IMR-90 (cell line): ENCODE data around the gene NT5C1B. TPM values are rescaled to one million over a fixed set of nuclear protein-coding genes. Genes with fewer than 3 reads are reported as not detected.

ENCODE experiments used
- ATAC-seq: fragments of 200-7000 bp; cut with Tn5 transposase; 2 replicates; pipeline ENCODE4 v1.9.1; 2020; ENCODE audit warnings: low read depth, mild to moderate bottlenecking, moderate library complexity
- BruUV-seq: library from RNA; stranded (reverse); fragments of 400-500 nt; replicated peaks from 2 replicates; lab custom pipeline; 2021; lab: Mats Ljungman, UMichigan
- CTCF ChIA-PET: fragments of 300-600 bp; formaldehyde crosslinking; extraction: SDS; loops from one replicate; lab custom pipeline; 2021; ENCODE audit warnings: antibody characterized with exemption; lab: Yijun Ruan, JAX
- POLR2A ChIA-PET: fragments of 300-600 bp; sonication (Branson Sonifier 250); formaldehyde crosslinking; loops from one replicate; lab custom pipeline; 2022; ENCODE audit warnings: antibody characterized with exemption; ENCODE audit not compliant: unreplicated experiment; lab: Charles Lee
- DNase-seq: peaks from one replicate; pipeline ENCODE4 v3.0.0; 2013
- H2AFZ ChIP-seq: replicated peaks from 2 replicates; pipeline ENCODE3; 2013; ENCODE audit warnings: low read length, mild to moderate bottlenecking; ENCODE audit not compliant: poor library complexity
- H2AK5ac ChIP-seq: 2 replicates; pipeline ENCODE4 v1.6.1; 2013; ENCODE audit warnings: low read depth, low read length, inconsistent platforms
- H2AK9ac ChIP-seq: replicated peaks from 2 replicates; pipeline ENCODE3; 2013; ENCODE audit warnings: mild to moderate bottlenecking, low read depth, low read length, moderate library complexity; ENCODE audit not compliant: poor library complexity
- H2BK120ac ChIP-seq: 2 replicates; pipeline ENCODE4 v1.6.1; 2013; ENCODE audit warnings: low read depth, low read length, inconsistent platforms
- H2BK15ac ChIP-seq: 3 replicates; pipeline ENCODE4 v1.6.1; 2013; ENCODE audit warnings: low read depth, low read length, inconsistent platforms
- H2BK20ac ChIP-seq: 2 replicates; pipeline ENCODE4 v1.6.1; 2013; ENCODE audit warnings: low read depth, mild to moderate bottlenecking, inconsistent platforms, low read length, moderate library complexity
- H2BK5ac ChIP-seq: 2 replicates; pipeline ENCODE4 v1.6.1; 2013; ENCODE audit warnings: mild to moderate bottlenecking, low read depth, low read length, inconsistent platforms; ENCODE audit not compliant: poor library complexity, severe bottlenecking
- H3K14ac ChIP-seq: replicated peaks from 2 replicates; pipeline ENCODE4 v1.6.1; 2013; ENCODE audit warnings: low read depth, low read length, inconsistent platforms
- H3K18ac ChIP-seq: 2 replicates; pipeline ENCODE4 v1.6.1; 2013; ENCODE audit warnings: low read depth, low read length, control low read depth
- H3K23ac ChIP-seq: 2 replicates; pipeline ENCODE4 v1.6.1; 2013; ENCODE audit warnings: low read depth, low read length, inconsistent platforms
- H3K27ac ChIP-seq: 2 replicates; pipeline ENCODE4 v1.5.1; 2013; ENCODE audit warnings: mild to moderate bottlenecking, control low read depth, low read length; ENCODE audit not compliant: insufficient read depth
- H3K27me3 ChIP-seq: 2 replicates; pipeline ENCODE4 v1.6.1; 2013; ENCODE audit warnings: low read length; ENCODE audit not compliant: control insufficient read depth, insufficient read depth
- H3K36me3 ChIP-seq: 2 replicates; pipeline ENCODE4 v1.6.1; 2013; ENCODE audit warnings: low read length, mixed read lengths; ENCODE audit not compliant: control insufficient read depth, insufficient read depth
- H3K4ac ChIP-seq: 2 replicates; pipeline ENCODE4 v1.6.1; 2013; ENCODE audit warnings: low read depth, low read length, inconsistent platforms
- H3K4me1 ChIP-seq: 2 replicates; pipeline ENCODE4 v1.6.1; 2013; ENCODE audit warnings: low read length, mixed read lengths; ENCODE audit not compliant: control insufficient read depth, insufficient read depth
- H3K4me2 ChIP-seq: 2 replicates; pipeline ENCODE4 v1.6.1; 2013; ENCODE audit warnings: low read depth, mild to moderate bottlenecking, control low read depth, low read length, moderate library complexity
- H3K4me3 ChIP-seq: 2 replicates; pipeline ENCODE4 v1.5.1; 2013; ENCODE audit warnings: low read depth, mild to moderate bottlenecking, control low read depth, low read length, moderate library complexity; ENCODE audit not compliant: insufficient read depth
- H3K56ac ChIP-seq: 2 replicates; pipeline ENCODE4 v1.6.1; 2013; ENCODE audit warnings: low read length, inconsistent platforms; ENCODE audit not compliant: insufficient read depth; ENCODE audit errors: extremely low read depth
- H3K79me1 ChIP-seq, 2 experiments: 2 replicates each; pipeline ENCODE4 v1.6.1; 2013; ENCODE audit warnings: low read length in 2 of 2, inconsistent platforms in 1 of 2, low read depth in 1 of 2
- H3K9ac ChIP-seq: 2 replicates; pipeline ENCODE4 v1.6.1; 2013; ENCODE audit warnings: low read depth, low read length, control low read depth
- H3K9me1 ChIP-seq: 2 replicates; pipeline ENCODE4 v1.6.1; 2013; ENCODE audit warnings: low read length, inconsistent platforms; ENCODE audit not compliant: insufficient read depth
- H3K9me3 ChIP-seq: 2 replicates; pipeline ENCODE4 v1.6.1; 2013; ENCODE audit warnings: low read length; ENCODE audit not compliant: control insufficient read depth, insufficient read depth
- H4K20me1 ChIP-seq: 2 replicates; pipeline ENCODE4 v1.6.1; 2013; ENCODE audit warnings: low read length, inconsistent platforms; ENCODE audit not compliant: insufficient read depth
- H4K5ac ChIP-seq: 2 replicates; pipeline ENCODE4 v1.6.1; 2013; ENCODE audit warnings: mild to moderate bottlenecking, low read depth, low read length, control low read depth
- H4K8ac ChIP-seq, 2 experiments: 2 replicates each; pipeline ENCODE4 v1.6.1; 2013; ENCODE audit warnings: low read depth in 2 of 2, low read length in 2 of 2, control low read depth in 1 of 2, inconsistent platforms in 1 of 2
- H4K91ac ChIP-seq: 2 replicates; pipeline ENCODE4 v1.6.1; 2013; ENCODE audit warnings: low read depth, low read length, inconsistent platforms; ENCODE audit not compliant: insufficient read depth
- BHLHE40 ChIP-seq: fragments of 150-350 bp; IDR thresholded peaks from 2 replicates; pipeline ENCODE4 v1.6.1; 2016; ENCODE audit warnings: mild to moderate bottlenecking, low read depth, low read length
- CEBPB ChIP-seq: IDR thresholded peaks from 2 replicates; pipeline ENCODE4 v1.6.1; 2012; ENCODE audit warnings: low read depth, low read length, improper control_type of control experiment
- CHD1 ChIP-seq: IDR thresholded peaks from 2 replicates; pipeline ENCODE4 v1.6.1; 2012; ENCODE audit warnings: low read depth, low read length, improper control_type of control experiment
- FOS ChIP-seq: fragments of 150-350 bp; IDR thresholded peaks from 2 replicates; pipeline ENCODE4 v1.6.1; 2016; ENCODE audit warnings: low read depth, low read length
- MAFK ChIP-seq: IDR thresholded peaks from 2 replicates; pipeline ENCODE4 v1.6.1; 2012; ENCODE audit warnings: low read depth, low read length, improper control_type of control experiment
- MAZ ChIP-seq: IDR thresholded peaks from 2 replicates; pipeline ENCODE4 v1.6.1; 2012; ENCODE audit warnings: low read depth, mild to moderate bottlenecking, low read length, improper control_type of control experiment, moderate library complexity, borderline replicate concordance
- MXI1 ChIP-seq: IDR thresholded peaks from 2 replicates; pipeline ENCODE4 v1.6.1; 2012; ENCODE audit warnings: low read depth, mild to moderate bottlenecking, low read length, moderate library complexity, borderline replicate concordance
- NFE2L2 ChIP-seq: fragments of 150-350 bp; IDR thresholded peaks from 2 replicates; pipeline ENCODE4 v1.6.1; 2016; ENCODE audit warnings: low read depth, mild to moderate bottlenecking, low read length
- POLR2A ChIP-seq: IDR thresholded peaks from 2 replicates; pipeline ENCODE4 v1.6.1; 2012; ENCODE audit warnings: mild to moderate bottlenecking, low read depth, low read length
- RAD21 ChIP-seq: IDR thresholded peaks from 2 replicates; pipeline ENCODE4 v1.6.1; 2012; ENCODE audit warnings: low read length, improper control_type of control experiment
- RCOR1 ChIP-seq: IDR thresholded peaks from 2 replicates; pipeline ENCODE4 v1.6.1; 2012; ENCODE audit warnings: mild to moderate bottlenecking, low read length, improper control_type of control experiment; ENCODE audit not compliant: insufficient replicate concordance
- RFX5 ChIP-seq: IDR thresholded peaks from 2 replicates; pipeline ENCODE4 v1.8.0; 2012; ENCODE audit warnings: low read depth, mild to moderate bottlenecking, low read length, moderate library complexity
- SMC3 ChIP-seq: fragments of 150-350 bp; IDR thresholded peaks from 2 replicates; pipeline ENCODE4 v1.6.1; 2016; ENCODE audit warnings: low read depth, mild to moderate bottlenecking, antibody characterized with exemption, low read length, moderate library complexity
- WGBS, 2 experiments: methylation state at CpG; one replicate each; pipeline versions ENCODE4 v1.1.5 to v1.1.7; 2013; ENCODE audit warnings: missing lambda C conversion rate in 2 of 2; ENCODE audit not compliant: insufficient read length in 1 of 2; ENCODE audit errors: extremely low coverage in 2 of 2; 5-methylcytosine and 5-hydroxymethylcytosine counted together
- dilution Hi-C: fragments of 300-500 bp; cut with HindIII; formaldehyde crosslinking; loops from one replicate; pipeline ENCODE4 v1.14.3; 2018; ENCODE audit warnings: low sequenced_read_pairs; ENCODE audit not compliant: unreplicated experiment
- in situ Hi-C: fragments of 300-500 bp; cut with MboI; formaldehyde crosslinking; loops from 3 replicates; pipeline ENCODE4 v1.14.3; 2019; ENCODE audit warnings: low sequenced_read_pairs, inconsistent platforms, mixed read lengths
- intact Hi-C: fragments of 100-400 bp; cut with micrococcal nuclease; formaldehyde crosslinking; loops from 2 replicates; pipeline ENCODE4 v1.10.0; 2022
- polyA plus RNA-seq, 3 experiments: library from polyadenylated mRNA; depleted of rRNA; stranded (reverse); fragments of >200 nt; gene quantifications; 2 replicates each; pipeline ENCODE4 v1.2.3, GENCODE V29; 2012; ENCODE audit warnings: low replicate concordance in 1 of 3
- total RNA-seq: library from RNA; depleted of rRNA; stranded (reverse); fragments of >200 nt; gene quantifications from 2 replicates; pipeline ENCODE4 v1.2.3, GENCODE V29; 2012
- TF ChIP-seq, protein P1 (sequence below): fragments of 150-350 bp; IDR thresholded peaks from 2 replicates; pipeline ENCODE4 v1.6.1; 2016; ENCODE audit warnings: low read depth, mild to moderate bottlenecking, low read length, moderate library complexity, borderline replicate concordance
- TF ChIP-seq, protein P2 (sequence below): fragments of 150-350 bp; IDR thresholded peaks from 2 replicates; pipeline ENCODE4 v1.6.1; 2017; ENCODE audit warnings: mild to moderate bottlenecking, antibody characterized with exemption, low read length, low read depth
- TF ChIP-seq, protein P3 (sequence below): conservative IDR thresholded peaks from 2 replicates; pipeline ENCODE4 v1.5.1; 2012; ENCODE audit warnings: mild to moderate bottlenecking, low read depth, low read length, improper control_type of control experiment

NT5C1B gene
- total and polyA plus RNA-seq, 2 of the 4 experiments (the other 2 are of a cell fraction) = not detected

DNA sequence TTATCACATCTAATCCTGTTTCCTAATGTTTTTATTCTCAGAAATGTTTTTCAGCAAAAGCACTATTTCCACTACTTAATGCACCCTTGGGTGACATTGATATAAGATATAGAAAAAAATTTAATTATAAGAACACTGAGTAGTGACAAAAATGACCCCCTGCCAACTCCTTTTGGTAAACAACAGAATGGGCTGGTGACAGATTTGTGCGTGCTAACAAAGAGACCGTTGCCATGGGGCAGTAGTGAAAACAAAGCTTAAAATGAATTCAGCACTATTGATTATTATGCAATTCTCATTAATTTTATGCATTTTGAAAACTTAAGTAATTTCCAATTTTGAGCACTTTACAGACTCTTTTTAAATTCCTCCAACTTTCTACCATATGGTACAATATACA is 62.0 kb downstream of the NT5C1B start:
- intact Hi-C loops (loop anchor here (10.0 kb wide), 3 partner anchors 397 to 607 kb away; no protein-coding TSS in a partner anchor), dilution Hi-C loops (no loop called here), in situ Hi-C loops (no loop called here)
- H2BK5ac ChIP-seq = no peak overlapping the region
- TF ChIP-seq MAZ = no peak
- no peak for TF ChIP-seq POLR2A
- TF ChIP-seq CEBPB = no peak
- no peak for TF ChIP-seq BHLHE40
- no peak for TF ChIP-seq CHD1
- TF ChIP-seq, protein P1, sequence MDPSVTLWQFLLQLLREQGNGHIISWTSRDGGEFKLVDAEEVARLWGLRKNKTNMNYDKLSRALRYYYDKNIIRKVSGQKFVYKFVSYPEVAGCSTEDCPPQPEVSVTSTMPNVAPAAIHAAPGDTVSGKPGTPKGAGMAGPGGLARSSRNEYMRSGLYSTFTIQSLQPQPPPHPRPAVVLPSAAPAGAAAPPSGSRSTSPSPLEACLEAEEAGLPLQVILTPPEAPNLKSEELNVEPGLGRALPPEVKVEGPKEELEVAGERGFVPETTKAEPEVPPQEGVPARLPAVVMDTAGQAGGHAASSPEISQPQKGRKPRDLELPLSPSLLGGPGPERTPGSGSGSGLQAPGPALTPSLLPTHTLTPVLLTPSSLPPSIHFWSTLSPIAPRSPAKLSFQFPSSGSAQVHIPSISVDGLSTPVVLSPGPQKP = no peak
- no peak for TF ChIP-seq MXI1
- TF ChIP-seq RFX5 = no peak
- TF ChIP-seq FOS = no peak
- TF ChIP-seq SMC3 = no peak
- TF ChIP-seq NFE2L2 = no peak
- no peak for TF ChIP-seq RAD21
- TF ChIP-seq, protein P2, sequence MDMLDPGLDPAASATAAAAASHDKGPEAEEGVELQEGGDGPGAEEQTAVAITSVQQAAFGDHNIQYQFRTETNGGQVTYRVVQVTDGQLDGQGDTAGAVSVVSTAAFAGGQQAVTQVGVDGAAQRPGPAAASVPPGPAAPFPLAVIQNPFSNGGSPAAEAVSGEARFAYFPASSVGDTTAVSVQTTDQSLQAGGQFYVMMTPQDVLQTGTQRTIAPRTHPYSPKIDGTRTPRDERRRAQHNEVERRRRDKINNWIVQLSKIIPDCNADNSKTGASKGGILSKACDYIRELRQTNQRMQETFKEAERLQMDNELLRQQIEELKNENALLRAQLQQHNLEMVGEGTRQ = no peak
- TF ChIP-seq MAFK = no peak
- no peak for TF ChIP-seq RCOR1
- TF ChIP-seq, protein P3, sequence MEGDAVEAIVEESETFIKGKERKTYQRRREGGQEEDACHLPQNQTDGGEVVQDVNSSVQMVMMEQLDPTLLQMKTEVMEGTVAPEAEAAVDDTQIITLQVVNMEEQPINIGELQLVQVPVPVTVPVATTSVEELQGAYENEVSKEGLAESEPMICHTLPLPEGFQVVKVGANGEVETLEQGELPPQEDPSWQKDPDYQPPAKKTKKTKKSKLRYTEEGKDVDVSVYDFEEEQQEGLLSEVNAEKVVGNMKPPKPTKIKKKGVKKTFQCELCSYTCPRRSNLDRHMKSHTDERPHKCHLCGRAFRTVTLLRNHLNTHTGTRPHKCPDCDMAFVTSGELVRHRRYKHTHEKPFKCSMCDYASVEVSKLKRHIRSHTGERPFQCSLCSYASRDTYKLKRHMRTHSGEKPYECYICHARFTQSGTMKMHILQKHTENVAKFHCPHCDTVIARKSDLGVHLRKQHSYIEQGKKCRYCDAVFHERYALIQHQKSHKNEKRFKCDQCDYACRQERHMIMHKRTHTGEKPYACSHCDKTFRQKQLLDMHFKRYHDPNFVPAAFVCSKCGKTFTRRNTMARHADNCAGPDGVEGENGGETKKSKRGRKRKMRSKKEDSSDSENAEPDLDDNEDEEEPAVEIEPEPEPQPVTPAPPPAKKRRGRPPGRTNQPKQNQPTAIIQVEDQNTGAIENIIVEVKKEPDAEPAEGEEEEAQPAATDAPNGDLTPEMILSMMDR = no peak
- H4K5ac ChIP-seq = no peak overlapping the region
- H3K14ac ChIP-seq = no peak overlapping the region
- H2AFZ ChIP-seq = no peak overlapping the region
- no peak overlapping the region for H2BK15ac ChIP-seq
- no TSS peak for BruUV-seq
- no peak overlapping the region for H3K27ac ChIP-seq
- H4K20me1 ChIP-seq = no peaks in the 10 kb centered on the region
- H3K9me3 ChIP-seq = no peaks in the 10 kb centered on the region
- ATAC-seq = no peak
- no peak overlapping the region for H2BK120ac ChIP-seq
- no peaks in the 10 kb centered on the region for H3K27me3 ChIP-seq
- no peaks in the 10 kb centered on the region for H3K79me1 ChIP-seq
- no peak overlapping the region for H3K18ac ChIP-seq
- H3K9me1 ChIP-seq = no peaks in the 10 kb centered on the region
- H4K8ac ChIP-seq = no peak overlapping the region
- no peak overlapping the region for H3K9ac ChIP-seq
- no peak overlapping the region for H4K91ac ChIP-seq
- ChIA-PET CTCF (no interaction called here), POLR2A (no interaction called here)
- H3K23ac ChIP-seq = no peak overlapping the region
- no peak overlapping the region for H3K4ac ChIP-seq
- H3K56ac ChIP-seq = no peak overlapping the region
- no peak for DNase-seq
- no peaks in the 10 kb centered on the region; the same call in 1 of the 2 replicates for H3K4me1 ChIP-seq
- no peak overlapping the region for H2AK9ac ChIP-seq
- H2BK20ac ChIP-seq = no peak overlapping the region
- no peak overlapping the region for H3K4me2 ChIP-seq
- H3K4me3 ChIP-seq = no peak overlapping the region
- no peak overlapping the region for H2AK5ac ChIP-seq
- no peaks in the 10 kb centered on the region for H3K36me3 ChIP-seq
- WGBS, 2 experiments = no CpG with 5 or more reads among the region's 2 CpGs
